ENCODE data around the gene BMP7. TPM values are rescaled to one million over a fixed set of nuclear protein-coding genes. Genes with fewer than 3 reads are reported as not detected.

The BMP7 gene
- polyA plus RNA-seq, 1 donor, result 3.4 TPM

- DNase-seq (ENCODE audit: low read depth), result no peak
Observed at GRCh38 chr20:57152557-57152956, 113.9 kb downstream of the BMP7 start.

GRCh38 chr20:57150559-57150958 lies 115.9 kb downstream of the BMP7 start:
- no peak for DNase-seq (ENCODE audit: low read depth)

GRCh38 chr20:57148263-57148662 lies 118.2 kb downstream of the BMP7 start:
- DNase-seq (ENCODE audit: low read depth), result no peak

GRCh38 chr20:57147185-57147584 lies 119.3 kb downstream of the BMP7 start:
- no peak for DNase-seq (ENCODE audit: low read depth)

- no peak for DNase-seq (ENCODE audit: low read depth)
Observed at GRCh38 chr20:57146155-57146554, 120.3 kb downstream of the BMP7 start.

- DNase-seq (ENCODE audit: low read depth), result no peak
Observed at GRCh38 chr20:57145089-57145631, 121.3 kb downstream of the BMP7 start.

- no peak for DNase-seq (ENCODE audit: low read depth)
Observed at GRCh38 chr20:57143173-57143572, 123.3 kb downstream of the BMP7 start.

GRCh38 chr20:57142667-57143066 lies 123.8 kb downstream of the BMP7 start:
- no peak for DNase-seq (ENCODE audit: low read depth)

GRCh38 chr20:57141492-57141891 lies 124.9 kb downstream of the BMP7 start:
- DNase-seq (ENCODE audit: low read depth), result no peak

- no peak for DNase-seq (ENCODE audit: low read depth)
Observed at GRCh38 chr20:57140416-57140965, 126.0 kb downstream of the BMP7 start.

- DNase-seq (ENCODE audit: low read depth), result no peak
Observed at GRCh38 chr20:57139342-57140093, 126.9 kb downstream of the BMP7 start.

GRCh38 chr20:57138198-57138995 lies 128.0 kb downstream of the BMP7 start:
- DNase-seq (ENCODE audit: low read depth), result no peak

- no peak for DNase-seq (ENCODE audit: low read depth)
Observed at GRCh38 chr20:57137676-57138075, 128.8 kb downstream of the BMP7 start.

- DNase-seq (ENCODE audit: low read depth), result no peak
Observed at GRCh38 chr20:57136734-57137133, 129.7 kb downstream of the BMP7 start.

GRCh38 chr20:57135875-57136274 lies 130.6 kb downstream of the BMP7 start:
- DNase-seq (ENCODE audit: low read depth), result no peak

GRCh38 chr20:57134804-57135203 lies 131.6 kb downstream of the BMP7 start:
- no peak for DNase-seq (ENCODE audit: low read depth)

- no peak for DNase-seq (ENCODE audit: low read depth)
Observed at GRCh38 chr20:57133926-57134650, 132.4 kb downstream of the BMP7 start.

GRCh38 chr20:57131601-57132391 lies 134.6 kb downstream of the BMP7 start:
- DNase-seq (ENCODE audit: low read depth), result no peak

- DNase-seq (ENCODE audit: low read depth), result no peak
Observed at GRCh38 chr20:57131077-57131476, 135.4 kb downstream of the BMP7 start.

- no peak for DNase-seq (ENCODE audit: low read depth)
Observed at GRCh38 chr20:57130160-57130772, 136.2 kb downstream of the BMP7 start.

- no peak for DNase-seq (ENCODE audit: low read depth)
Observed at GRCh38 chr20:57129303-57129702, 137.1 kb downstream of the BMP7 start.

All from forelimb muscle (tissue), 1 donor.